ENCODE results near the gene NTM.

DNA sequence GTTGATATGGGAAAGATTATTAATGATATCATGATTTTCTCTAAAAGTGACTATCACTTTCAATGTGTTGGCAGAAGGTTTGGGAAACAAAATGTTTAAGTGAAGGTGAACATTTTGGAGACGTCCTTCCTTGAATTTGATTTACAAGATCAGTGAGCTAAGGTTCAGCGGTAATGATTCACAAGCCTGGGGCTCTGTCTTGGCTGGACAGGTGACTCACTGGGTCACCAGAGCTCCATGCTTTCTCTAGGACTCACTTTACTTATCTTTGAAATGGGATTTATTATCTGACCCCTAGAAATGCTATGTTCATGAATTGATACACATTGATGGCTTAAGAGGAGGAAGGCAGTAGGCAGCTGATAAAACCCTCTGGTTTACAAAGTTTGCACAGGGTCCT lies 437.5 kb downstream of the NTM start:
- TF ChIP-seq, protein P1, sequence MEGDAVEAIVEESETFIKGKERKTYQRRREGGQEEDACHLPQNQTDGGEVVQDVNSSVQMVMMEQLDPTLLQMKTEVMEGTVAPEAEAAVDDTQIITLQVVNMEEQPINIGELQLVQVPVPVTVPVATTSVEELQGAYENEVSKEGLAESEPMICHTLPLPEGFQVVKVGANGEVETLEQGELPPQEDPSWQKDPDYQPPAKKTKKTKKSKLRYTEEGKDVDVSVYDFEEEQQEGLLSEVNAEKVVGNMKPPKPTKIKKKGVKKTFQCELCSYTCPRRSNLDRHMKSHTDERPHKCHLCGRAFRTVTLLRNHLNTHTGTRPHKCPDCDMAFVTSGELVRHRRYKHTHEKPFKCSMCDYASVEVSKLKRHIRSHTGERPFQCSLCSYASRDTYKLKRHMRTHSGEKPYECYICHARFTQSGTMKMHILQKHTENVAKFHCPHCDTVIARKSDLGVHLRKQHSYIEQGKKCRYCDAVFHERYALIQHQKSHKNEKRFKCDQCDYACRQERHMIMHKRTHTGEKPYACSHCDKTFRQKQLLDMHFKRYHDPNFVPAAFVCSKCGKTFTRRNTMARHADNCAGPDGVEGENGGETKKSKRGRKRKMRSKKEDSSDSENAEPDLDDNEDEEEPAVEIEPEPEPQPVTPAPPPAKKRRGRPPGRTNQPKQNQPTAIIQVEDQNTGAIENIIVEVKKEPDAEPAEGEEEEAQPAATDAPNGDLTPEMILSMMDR (IDR thresholded peaks at IDR 0.05), result no peak
- no peak for TF ChIP-seq POLR2A (IDR thresholded peaks at IDR 0.05)
